Coronary artery (tissue), 2 donors: ENCODE data around the gene HEPN1.

Source experiments
- DNase-seq: peaks from one replicate; pipeline ENCODE4 v3.0.0-alpha.2; 2017; ENCODE audit warnings: low spot score
- H3K27ac ChIP-seq, 2 donors: fragments of 200-600 bp; sonication (generic); one replicate each; pipeline ENCODE4 v1.5.1; 2016 to 2019
- H3K4me3 ChIP-seq: fragments of 200-600 bp; sonication (generic); 2 replicates; pipeline ENCODE4 v1.5.1; 2016; ENCODE audit warnings: mild to moderate bottlenecking, moderate library complexity
- CTCF ChIP-seq: fragments of 200-600 bp; sonication (generic); IDR thresholded peaks from one replicate; pipeline ENCODE4 v1.5.1; 2019; ENCODE audit warnings: antibody characterized with exemption

Gene HEPN1

GRCh38 chr11:124895471-124895971 is 23.5 kb upstream of the HEPN1 start:
- Histone ChIP-seq H3K27ac (peak overlapping the region in 1 of 2 donors; percentile 84), H3K4me3 (peak overlapping the region; percentile 55)
- no peak for TF ChIP-seq CTCF
- peak; percentile 72 for DNase-seq

- TF ChIP-seq CTCF, result no peak
- Histone ChIP-seq H3K27ac (peak overlapping the region in 1 of 2 donors; percentile 84), H3K4me3 (peak overlapping the region; percentile 55)
- no peak for DNase-seq
Measured at GRCh38 chr11:124896071-124896750, 22.8 kb upstream of the HEPN1 start.

- Histone ChIP-seq H3K27ac (peak overlapping the region in 1 of 2 donors; percentile 84), H3K4me3 (peak overlapping the region; percentile 55)
- DNase-seq, result peak; percentile 76
- TF ChIP-seq CTCF, result no peak
Measured at GRCh38 chr11:124896821-124897391, 22.1 kb upstream of the HEPN1 start.

GRCh38 chr11:124897674-124898262 is 21.3 kb upstream of the HEPN1 start, which contains the start of gene ROBO4:
TSS of gene ROBO4 (minus strand) at chr11:124897865. CDS start at chr11:124897795, 70 bp downstream.
- DNase-seq, result peak; percentile 68
- peak within 1 kb of the TSS; percentile 27 to 84 for H3K27ac ChIP-seq
- no peak for TF ChIP-seq CTCF
- H3K4me3 ChIP-seq, result peak within 1 kb of the TSS; percentile 55

- Histone ChIP-seq H3K27ac (peak overlapping the region; percentile 27 to 84), H3K4me3 (no peak overlapping the region)
- TF ChIP-seq CTCF, result no peak
- peak; percentile 72 for DNase-seq
Measured at GRCh38 chr11:124898263-124898680, 20.8 kb upstream of the HEPN1 start.

GRCh38 chr11:124898711-124899110 is 20.3 kb upstream of the HEPN1 start:
- Histone ChIP-seq H3K27ac (peak overlapping the region; percentile 27 to 84), H3K4me3 (no peak overlapping the region)
- DNase-seq, result peak; percentile 73
- no peak for TF ChIP-seq CTCF
